Thyroid gland (tissue), 4 donors: ENCODE measurements around the gene ROCK2.

Source experiments
- POLR2A ChIP-seq, 2 donors: fragments of 450-650 bp; IDR thresholded peaks; one replicate each; pipeline ENCODE4 v1.6.1; 2017; ENCODE audit warnings: antibody characterized with exemption in 2 of 2, mild to moderate bottlenecking in 2 of 2, moderate library complexity in 1 of 2
- TF ChIP-seq, protein P1 (sequence below), 6 experiments: fragments of 200-600 bp in 3 of 6; fragments of 450-650 bp in 3 of 6; sonication (generic) in 3 of 6; IDR thresholded peaks; one replicate each; pipeline ENCODE4 v1.5.1; 2016 to 2019; ENCODE audit warnings: antibody characterized with exemption in 6 of 6, mild to moderate bottlenecking in 2 of 6, inconsistent platforms in 1 of 6, moderate library complexity in 1 of 6

DNA sequence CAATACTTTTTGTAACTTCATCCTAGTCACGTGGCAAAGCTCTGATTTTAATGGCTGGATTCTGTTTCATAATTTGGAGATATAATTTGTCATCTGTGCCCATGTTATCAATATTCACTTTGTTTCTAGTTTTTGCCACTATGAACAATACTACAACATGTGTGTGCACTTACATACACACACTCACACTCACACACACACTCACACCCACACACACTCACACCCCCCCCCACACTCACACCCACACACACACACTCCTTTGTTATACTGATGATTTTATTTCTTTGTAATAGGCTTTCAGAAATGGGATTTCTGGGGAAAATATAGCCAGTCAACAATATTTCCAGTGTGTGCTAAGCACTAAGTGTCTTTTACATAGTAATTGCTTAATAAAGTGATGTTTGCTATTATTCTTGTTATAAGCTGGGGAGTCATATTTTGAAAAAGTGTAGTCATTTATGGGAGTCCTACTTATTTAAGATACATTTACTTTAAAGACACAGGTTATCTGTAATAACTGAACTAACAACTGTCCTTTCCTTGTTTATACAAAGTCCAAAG lies 22.8 kb upstream of the ROCK2 start:
- TF ChIP-seq, protein P1, sequence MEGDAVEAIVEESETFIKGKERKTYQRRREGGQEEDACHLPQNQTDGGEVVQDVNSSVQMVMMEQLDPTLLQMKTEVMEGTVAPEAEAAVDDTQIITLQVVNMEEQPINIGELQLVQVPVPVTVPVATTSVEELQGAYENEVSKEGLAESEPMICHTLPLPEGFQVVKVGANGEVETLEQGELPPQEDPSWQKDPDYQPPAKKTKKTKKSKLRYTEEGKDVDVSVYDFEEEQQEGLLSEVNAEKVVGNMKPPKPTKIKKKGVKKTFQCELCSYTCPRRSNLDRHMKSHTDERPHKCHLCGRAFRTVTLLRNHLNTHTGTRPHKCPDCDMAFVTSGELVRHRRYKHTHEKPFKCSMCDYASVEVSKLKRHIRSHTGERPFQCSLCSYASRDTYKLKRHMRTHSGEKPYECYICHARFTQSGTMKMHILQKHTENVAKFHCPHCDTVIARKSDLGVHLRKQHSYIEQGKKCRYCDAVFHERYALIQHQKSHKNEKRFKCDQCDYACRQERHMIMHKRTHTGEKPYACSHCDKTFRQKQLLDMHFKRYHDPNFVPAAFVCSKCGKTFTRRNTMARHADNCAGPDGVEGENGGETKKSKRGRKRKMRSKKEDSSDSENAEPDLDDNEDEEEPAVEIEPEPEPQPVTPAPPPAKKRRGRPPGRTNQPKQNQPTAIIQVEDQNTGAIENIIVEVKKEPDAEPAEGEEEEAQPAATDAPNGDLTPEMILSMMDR (IDR thresholded peaks at IDR 0.05) = no peak
- TF ChIP-seq POLR2A (IDR thresholded peaks at IDR 0.05) = no peak
